Common myeloid progenitor, CD34-positive (primary cell): ENCODE measurements around the gene CRNN.

Experiments
- CTCF ChIA-PET: fragments of 350-600 bp; sonication (Branson Sonifier 250); formaldehyde crosslinking; loops from one replicate; lab custom pipeline; 2021; ENCODE audit warnings: antibody characterized with exemption; lab: Charles Lee
- POLR2A ChIA-PET: fragments of 350-600 bp; sonication (Branson Sonifier 250); formaldehyde crosslinking; loops from one replicate; lab custom pipeline; 2021; ENCODE audit warnings: antibody characterized with exemption; lab: Charles Lee
- DNase-seq, 3 donors: peaks; one replicate each; pipeline versions ENCODE4 v3.0.0 to v3.0.0-alpha.2; 2013
- H3K27ac ChIP-seq, 2 experiments: 1 replicate in 1 of 2; 2 replicates in 1 of 2; pipeline ENCODE4 v1.7.0; 2013; ENCODE audit warnings: inconsistent platforms in 2 of 2, low read length in 2 of 2, mild to moderate bottlenecking in 2 of 2, low read depth in 1 of 2, moderate library complexity in 1 of 2; ENCODE audit not compliant: severe bottlenecking in 2 of 2, insufficient read depth in 1 of 2, poor library complexity in 1 of 2
- H3K27me3 ChIP-seq, 5 experiments: replicated peaks in 2 of 5; 1 replicate in 3 of 5; 2 replicates in 2 of 5; pipeline versions ENCODE4 v1.6.1 to v1.7.0; 2013; ENCODE audit warnings: low read length in 4 of 5, mild to moderate bottlenecking in 2 of 5, moderate library complexity in 2 of 5, inconsistent platforms in 1 of 5; ENCODE audit not compliant: insufficient read depth in 5 of 5, control insufficient read depth in 4 of 5
- H3K36me3 ChIP-seq, 4 experiments: 1 replicate in 2 of 4; 2 replicates in 2 of 4; pipeline versions ENCODE4 v1.6.1 to v1.7.0; 2013; ENCODE audit warnings: low read length in 3 of 4, control low read depth in 1 of 4, mild to moderate bottlenecking in 1 of 4; ENCODE audit not compliant: control insufficient read depth in 4 of 4, insufficient read depth in 4 of 4
- H3K4me1 ChIP-seq, 4 experiments: 1 replicate in 3 of 4; 2 replicates in 1 of 4; pipeline versions ENCODE4 v1.6.1 to v1.7.1; 2013; ENCODE audit warnings: low read length in 3 of 4, mild to moderate bottlenecking in 3 of 4, control low read depth in 1 of 4, inconsistent platforms in 1 of 4, moderate library complexity in 1 of 4; ENCODE audit not compliant: control insufficient read depth in 4 of 4, insufficient read depth in 4 of 4; ENCODE audit errors: control extremely low read depth in 1 of 4
- H3K4me3 ChIP-seq, 7 experiments: 1 replicate in 4 of 7; 2 replicates in 3 of 7; pipeline versions ENCODE4 v1.5.1 to v1.7.0; 2013; ENCODE audit warnings: mild to moderate bottlenecking in 7 of 7, low read length in 6 of 7, moderate library complexity in 6 of 7, inconsistent platforms in 2 of 7, low read depth in 2 of 7, control low read depth in 1 of 7; ENCODE audit not compliant: insufficient read depth in 4 of 7, control insufficient read depth in 1 of 7; ENCODE audit errors: extremely low read depth in 1 of 7
- H3K9me3 ChIP-seq, 5 experiments: 1 replicate in 4 of 5; 2 replicates in 1 of 5; pipeline versions ENCODE4 v1.6.1 to v1.7.1; 2013; ENCODE audit warnings: low read length in 4 of 5, mild to moderate bottlenecking in 2 of 5, inconsistent platforms in 1 of 5, low read depth in 1 of 5, moderate library complexity in 1 of 5; ENCODE audit not compliant: control insufficient read depth in 4 of 5, insufficient read depth in 2 of 5; ENCODE audit errors: control extremely low read depth in 1 of 5
- WGBS: methylation state at CpG from one replicate; pipeline ENCODE4 v1.1.5; 2013; ENCODE audit not compliant: insufficient coverage; 5-methylcytosine and 5-hydroxymethylcytosine counted together

CRNN gene

GRCh38 chr1:152457561-152457960, 43.5 kb upstream of the CRNN start:
- no peak for DNase-seq
- no peak overlapping the region for H3K4me3 ChIP-seq
- H3K27me3 ChIP-seq: peaks cover 0 to 6% (median 0%) of the 10 kb centered on the region in 5 experiments
- ChIA-PET CTCF (interaction anchor here (1.0 to 4.2 kb wide), 21 partner anchors 9 to 457 kb away, joined by 3 to 59 read pairs (median 6); no protein-coding TSS in a partner anchor), POLR2A (interaction anchor here (1.3 kb wide), 1 partner anchor 268 kb away, joined by 4 read pairs; no protein-coding TSS in a partner anchor)
- H3K27ac ChIP-seq: no peak overlapping the region
- no CpG with 5 or more reads among the region's 2 CpGs for WGBS
- H3K36me3 ChIP-seq: no peaks in the 10 kb centered on the region
- peaks cover 0 to 8% (median 4%) of the 10 kb centered on the region in 4 experiments for H3K4me1 ChIP-seq
- peaks cover 0 to 2% (median 0%) of the 10 kb centered on the region in 5 experiments for H3K9me3 ChIP-seq

- WGBS: no CpG with 5 or more reads among the region's 1 CpG
- Histone ChIP-seq H3K4me1 (peaks cover 0 to 8% (median 4%) of the 10 kb centered on the region in 4 experiments), H3K36me3 (no peaks in the 10 kb centered on the region), H3K27ac (no peak overlapping the region), H3K4me3 (no peak overlapping the region), H3K27me3 (peaks cover 0 to 6% (median 0%) of the 10 kb centered on the region in 5 experiments), H3K9me3 (peaks cover 0 to 2% (median 0%) of the 10 kb centered on the region in 5 experiments)
- ChIA-PET CTCF (interaction anchor here (2.7 to 4.2 kb wide), 4 partner anchors 11 to 271 kb away, joined by 14 to 59 read pairs (median 26); no protein-coding TSS in a partner anchor), POLR2A (no interaction called here)
- no peak for DNase-seq
These were observed 43.0 kb upstream of the CRNN start for GRCh38 chr1:152457071-152457470.

GRCh38 chr1:152451254-152451653, 37.2 kb upstream of the CRNN start:
- ChIA-PET POLR2A (no interaction called here), CTCF (no interaction called here)
- Histone ChIP-seq H3K4me1 (no peaks in the 10 kb centered on the region), H3K36me3 (no peaks in the 10 kb centered on the region), H3K9me3 (peaks cover 0 to 2% (median 0%) of the 10 kb centered on the region in 5 experiments), H3K4me3 (no peak overlapping the region), H3K27ac (no peak overlapping the region), H3K27me3 (peaks cover 0 to 6% (median 0%) of the 10 kb centered on the region in 5 experiments)
- WGBS: 74% methylated on average over 4 of the region's 6 CpGs
- DNase-seq: no peak

GRCh38 chr1:152449661-152450060, 35.6 kb upstream of the CRNN start:
- ChIA-PET POLR2A (interaction anchor here (0.5 kb wide), 1 partner anchor 564 kb away, joined by 3 read pairs; no protein-coding TSS in a partner anchor), CTCF (interaction anchor here (1.1 to 2.9 kb wide), 4 partner anchors 9 to 51 kb away, joined by 5 to 14 read pairs (median 7); no protein-coding TSS in a partner anchor)
- DNase-seq: no peak
- peaks cover 0 to 6% (median 0%) of the 10 kb centered on the region in 5 experiments for H3K27me3 ChIP-seq
- H3K4me3 ChIP-seq: no peak overlapping the region
- H3K4me1 ChIP-seq: no peaks in the 10 kb centered on the region
- H3K9me3 ChIP-seq: peaks cover 0 to 1% (median 0%) of the 10 kb centered on the region in 5 experiments
- no peaks in the 10 kb centered on the region for H3K36me3 ChIP-seq
- no peak overlapping the region for H3K27ac ChIP-seq
- 100% methylated on average over 1 of the region's 2 CpGs for WGBS

- Histone ChIP-seq H3K27ac (no peak overlapping the region), H3K36me3 (no peaks in the 10 kb centered on the region), H3K4me3 (no peak overlapping the region), H3K27me3 (peaks cover 0 to 3% (median 0%) of the 10 kb centered on the region in 5 experiments), H3K9me3 (no peaks in the 10 kb centered on the region), H3K4me1 (no peaks in the 10 kb centered on the region)
- ChIA-PET POLR2A (no interaction called here), CTCF (interaction anchor here (1.2 to 2.9 kb wide), 4 partner anchors 10 to 50 kb away, joined by 4 to 14 read pairs (median 7); no protein-coding TSS in a partner anchor)
- no peak for DNase-seq
- 90% methylated on average over 4 of the region's 5 CpGs for WGBS
These were observed 34.4 kb upstream of the CRNN start for GRCh38 chr1:152448496-152448895.

GRCh38 chr1:152448095-152448494, 34.0 kb upstream of the CRNN start:
- peaks cover 0 to 3% (median 0%) of the 10 kb centered on the region in 5 experiments for H3K27me3 ChIP-seq
- DNase-seq: no peak
- no peaks in the 10 kb centered on the region for H3K4me1 ChIP-seq
- H3K9me3 ChIP-seq: no peaks in the 10 kb centered on the region
- H3K27ac ChIP-seq: no peak overlapping the region
- ChIA-PET CTCF (interaction anchor here (1.2 to 2.9 kb wide), 4 partner anchors 10 to 49 kb away, joined by 4 to 14 read pairs (median 7); no protein-coding TSS in a partner anchor), POLR2A (no interaction called here)
- no CpG with 5 or more reads among the region's 2 CpGs for WGBS
- H3K36me3 ChIP-seq: no peaks in the 10 kb centered on the region
- no peak overlapping the region for H3K4me3 ChIP-seq

- DNase-seq: no peak
- POLR2A ChIA-PET: no interaction called here
- CTCF ChIA-PET: interaction anchor here (1.2 to 2.9 kb wide), 4 partner anchors 11 to 48 kb away, joined by 4 to 14 read pairs (median 7); no protein-coding TSS in a partner anchor
- no peak overlapping the region for H3K27ac ChIP-seq
- H3K9me3 ChIP-seq: no peaks in the 10 kb centered on the region
- peaks cover 0 to 1% (median 0%) of the 10 kb centered on the region in 4 experiments for H3K4me1 ChIP-seq
- H3K27me3 ChIP-seq: peaks cover 0 to 3% (median 0%) of the 10 kb centered on the region in 5 experiments
- H3K4me3 ChIP-seq: no peak overlapping the region
- no peaks in the 10 kb centered on the region for H3K36me3 ChIP-seq
- WGBS: 66% methylated on average over 4 of the region's 4 CpGs
These were observed 33.4 kb upstream of the CRNN start for GRCh38 chr1:152447484-152447883.
